ENCODE results near the gene INPP5E.

INPP5E gene

DNA sequence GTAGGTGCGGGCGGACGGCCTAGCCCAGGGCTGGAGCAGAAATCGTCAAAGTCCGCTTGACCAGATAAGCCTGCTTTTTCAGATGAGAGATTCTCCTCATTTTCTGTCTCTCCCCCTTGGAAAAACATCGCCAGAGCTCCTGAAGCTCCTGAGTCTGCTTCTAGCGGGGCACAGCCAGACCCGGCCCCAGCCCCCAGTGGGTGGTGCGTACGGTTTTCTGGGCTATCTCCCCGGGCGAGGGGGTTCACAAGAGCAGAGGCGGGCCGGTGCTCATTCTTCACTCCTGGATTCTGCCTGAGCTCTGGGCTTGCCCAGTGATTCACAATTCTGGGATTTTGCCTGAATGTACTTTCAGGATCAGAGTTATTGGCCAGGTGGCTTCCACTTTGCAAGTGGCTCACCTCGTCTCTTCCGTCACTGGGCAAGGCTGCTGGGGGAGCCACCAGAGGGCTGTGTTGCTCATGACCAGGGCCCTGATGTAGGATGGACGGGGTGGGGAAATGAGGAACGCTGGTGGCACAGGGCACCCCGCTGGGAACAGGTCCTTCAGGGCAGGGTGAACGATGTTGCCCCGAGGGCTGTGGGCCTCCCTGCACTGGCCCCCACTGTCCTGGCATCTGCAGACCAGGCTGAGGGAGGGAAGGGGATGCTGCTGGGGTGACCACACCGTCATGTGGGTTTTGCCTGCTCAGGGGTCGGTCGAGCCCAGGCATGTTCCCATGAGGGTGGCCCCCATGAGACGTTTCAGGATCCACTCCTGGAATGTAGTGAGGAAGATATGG is 36.9 kb upstream of the INPP5E start:
- TF ChIP-seq, protein P1, sequence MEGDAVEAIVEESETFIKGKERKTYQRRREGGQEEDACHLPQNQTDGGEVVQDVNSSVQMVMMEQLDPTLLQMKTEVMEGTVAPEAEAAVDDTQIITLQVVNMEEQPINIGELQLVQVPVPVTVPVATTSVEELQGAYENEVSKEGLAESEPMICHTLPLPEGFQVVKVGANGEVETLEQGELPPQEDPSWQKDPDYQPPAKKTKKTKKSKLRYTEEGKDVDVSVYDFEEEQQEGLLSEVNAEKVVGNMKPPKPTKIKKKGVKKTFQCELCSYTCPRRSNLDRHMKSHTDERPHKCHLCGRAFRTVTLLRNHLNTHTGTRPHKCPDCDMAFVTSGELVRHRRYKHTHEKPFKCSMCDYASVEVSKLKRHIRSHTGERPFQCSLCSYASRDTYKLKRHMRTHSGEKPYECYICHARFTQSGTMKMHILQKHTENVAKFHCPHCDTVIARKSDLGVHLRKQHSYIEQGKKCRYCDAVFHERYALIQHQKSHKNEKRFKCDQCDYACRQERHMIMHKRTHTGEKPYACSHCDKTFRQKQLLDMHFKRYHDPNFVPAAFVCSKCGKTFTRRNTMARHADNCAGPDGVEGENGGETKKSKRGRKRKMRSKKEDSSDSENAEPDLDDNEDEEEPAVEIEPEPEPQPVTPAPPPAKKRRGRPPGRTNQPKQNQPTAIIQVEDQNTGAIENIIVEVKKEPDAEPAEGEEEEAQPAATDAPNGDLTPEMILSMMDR (IDR thresholded peaks at IDR 0.05): no peak
- no peak overlapping the region for H3K27ac ChIP-seq
- no peak overlapping the region for H3K4me3 ChIP-seq (ENCODE audit: low read depth, low read length)
- no peaks in the 10 kb centered on the region for H3K9me3 ChIP-seq (ENCODE audit: control insufficient read depth, low read length)
- H3K4me2 ChIP-seq (ENCODE audit: low read length): no peak overlapping the region
- H3K27me3 ChIP-seq (ENCODE audit: control insufficient read depth, insufficient read depth, low read length): no peaks in the 10 kb centered on the region
- H3K4me1 ChIP-seq: peaks cover under 1% of the 10 kb centered on the region
- H2AFZ ChIP-seq: no peak overlapping the region
- H3K9ac ChIP-seq: no peak overlapping the region
- peaks cover 15% of the 10 kb centered on the region for H3K79me2 ChIP-seq
- no peaks in the 10 kb centered on the region for H3K36me3 ChIP-seq (ENCODE audit: control insufficient read depth, insufficient read depth, low read length)

DNA sequence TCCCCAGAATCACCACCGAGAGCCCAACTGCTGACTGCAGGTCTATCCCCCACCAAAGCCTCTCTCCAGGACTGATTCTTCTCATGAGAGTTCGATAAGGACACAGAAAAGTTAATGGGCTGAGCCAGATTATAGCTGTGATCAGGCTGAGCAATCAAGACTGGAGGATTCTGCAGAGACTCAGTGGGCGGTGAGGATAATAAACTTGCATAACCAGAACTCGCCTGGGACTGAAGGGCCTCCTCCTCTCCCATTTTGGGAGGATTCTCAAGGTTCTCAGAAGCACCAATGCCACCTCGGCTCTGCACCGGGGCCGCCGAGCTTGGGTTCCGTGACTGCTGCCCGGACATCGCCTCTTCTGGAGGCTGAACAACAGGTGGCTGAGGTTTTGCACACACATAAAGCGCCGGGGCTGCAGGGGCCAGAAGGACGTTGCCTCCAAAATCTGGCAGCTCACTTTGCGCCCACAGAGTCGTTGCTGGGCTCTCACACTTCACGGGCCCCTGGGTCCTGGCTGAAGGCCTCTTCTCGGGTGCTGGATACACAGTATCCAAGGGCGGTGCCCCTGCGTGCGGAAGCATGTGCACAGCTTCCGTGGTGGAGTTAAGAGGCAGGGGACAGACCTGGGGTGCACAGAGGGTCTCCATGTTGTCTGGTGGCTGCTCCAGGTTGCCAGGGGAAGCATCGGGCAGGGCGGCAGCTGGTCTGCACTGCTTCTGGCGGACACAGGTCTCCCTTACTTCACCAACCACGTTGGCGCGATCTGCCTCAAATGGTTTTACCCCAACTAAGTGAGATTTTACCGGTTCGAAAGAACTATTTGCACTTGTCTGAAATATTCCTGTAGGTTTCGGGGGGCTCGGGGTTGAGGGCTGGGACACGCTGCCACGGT is 35.6 kb upstream of the INPP5E start:
- Histone ChIP-seq H3K27ac (no peak overlapping the region), H3K79me2 (peaks cover 7% of the 10 kb centered on the region), H2AFZ (no peak overlapping the region), H3K4me2 (ENCODE audit: low read length) (no peak overlapping the region), H3K36me3 (ENCODE audit: control insufficient read depth, insufficient read depth, low read length) (no peaks in the 10 kb centered on the region), H3K9ac (no peak overlapping the region), H3K27me3 (ENCODE audit: control insufficient read depth, insufficient read depth, low read length) (no peaks in the 10 kb centered on the region), H3K4me3 (ENCODE audit: low read depth, low read length) (no peak overlapping the region), H3K4me1 (no peaks in the 10 kb centered on the region), H3K9me3 (ENCODE audit: control insufficient read depth, low read length) (no peaks in the 10 kb centered on the region)
- TF ChIP-seq, protein P1 (IDR thresholded peaks at IDR 0.05): no peak

- TF ChIP-seq, protein P1 (IDR thresholded peaks at IDR 0.05): no peak
- no peak overlapping the region for H3K9ac ChIP-seq
- H3K4me2 ChIP-seq (ENCODE audit: low read length): no peak overlapping the region
- no peak overlapping the region for H2AFZ ChIP-seq
- H3K79me2 ChIP-seq: peaks cover 5% of the 10 kb centered on the region
- H3K4me3 ChIP-seq (ENCODE audit: low read depth, low read length): no peak overlapping the region
- no peaks in the 10 kb centered on the region for H3K36me3 ChIP-seq (ENCODE audit: control insufficient read depth, insufficient read depth, low read length)
- H3K27ac ChIP-seq: no peak overlapping the region
- no peaks in the 10 kb centered on the region for H3K9me3 ChIP-seq (ENCODE audit: control insufficient read depth, low read length)
- H3K27me3 ChIP-seq (ENCODE audit: control insufficient read depth, insufficient read depth, low read length): no peaks in the 10 kb centered on the region
- no peaks in the 10 kb centered on the region for H3K4me1 ChIP-seq
Measured at GRCh38 chr9:136474021-136474640, 34.5 kb upstream of the INPP5E start.

DNA sequence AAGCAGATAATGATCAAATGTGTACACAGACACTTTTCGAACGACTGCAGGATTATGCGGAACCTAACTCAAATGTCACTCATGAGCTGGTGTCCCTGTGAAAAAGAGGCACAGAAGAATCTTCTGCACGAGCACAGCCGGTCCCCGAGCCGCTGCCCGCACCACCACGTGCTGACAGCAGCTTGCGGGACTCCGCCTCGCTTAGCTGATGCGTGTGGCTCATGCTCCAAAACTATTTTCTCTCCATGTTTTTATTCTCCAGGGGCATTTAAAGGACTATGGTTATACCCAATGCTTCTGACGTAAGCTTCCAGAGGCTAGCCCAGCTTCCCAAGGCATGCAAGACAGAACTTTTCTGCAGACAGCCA is 33.7 kb upstream of the INPP5E start:
- H3K9ac ChIP-seq: no peak overlapping the region
- no peak overlapping the region for H2AFZ ChIP-seq
- TF ChIP-seq, protein P1 (IDR thresholded peaks at IDR 0.05): no peak
- H3K4me2 ChIP-seq (ENCODE audit: low read length): no peak overlapping the region
- H3K27me3 ChIP-seq (ENCODE audit: control insufficient read depth, insufficient read depth, low read length): no peaks in the 10 kb centered on the region
- no peaks in the 10 kb centered on the region for H3K36me3 ChIP-seq (ENCODE audit: control insufficient read depth, insufficient read depth, low read length)
- H3K4me3 ChIP-seq (ENCODE audit: low read depth, low read length): no peak overlapping the region
- H3K79me2 ChIP-seq: peaks cover 5% of the 10 kb centered on the region
- no peaks in the 10 kb centered on the region for H3K9me3 ChIP-seq (ENCODE audit: control insufficient read depth, low read length)
- H3K27ac ChIP-seq: no peak overlapping the region
- H3K4me1 ChIP-seq: no peaks in the 10 kb centered on the region
